Glutamatergic neuron (in vitro differentiated cells): Measurements from ENCODE around the gene SGSM2. TPM values are rescaled to one million over a fixed set of nuclear protein-coding genes. Genes with fewer than 3 reads are reported as not detected.

Experiments used
- DNase-seq: peaks from one replicate; pipeline ENCODE4 v3.0.0; 2022
- H3K27ac Mint-ChIP-seq: one replicate; pipeline ENCODE4 v1.8.0; 2020; ENCODE audit warnings: mild to moderate bottlenecking, mixed read lengths, inconsistent platforms; ENCODE audit not compliant: unreplicated experiment
- H3K27me3 Mint-ChIP-seq: one replicate; pipeline ENCODE4 v1.8.0; 2020; ENCODE audit warnings: mild to moderate bottlenecking, moderate library complexity, mixed read lengths, inconsistent platforms; ENCODE audit not compliant: unreplicated experiment
- H3K36me3 Mint-ChIP-seq: one replicate; pipeline ENCODE4 v1.8.0; 2020; ENCODE audit warnings: mild to moderate bottlenecking, mixed read lengths, inconsistent platforms; ENCODE audit not compliant: unreplicated experiment
- H3K4me1 Mint-ChIP-seq: one replicate; pipeline ENCODE4 v1.8.0; 2020; ENCODE audit warnings: mild to moderate bottlenecking, low read depth, mixed read lengths, inconsistent platforms; ENCODE audit not compliant: unreplicated experiment
- H3K4me3 Mint-ChIP-seq: one replicate; pipeline ENCODE4 v1.8.0; 2020; ENCODE audit warnings: mild to moderate bottlenecking, mixed read lengths, inconsistent platforms; ENCODE audit not compliant: unreplicated experiment
- H3K9me3 Mint-ChIP-seq: one replicate; pipeline ENCODE4 v1.8.0; 2020; ENCODE audit warnings: mild to moderate bottlenecking, moderate library complexity, mixed read lengths, inconsistent platforms; ENCODE audit not compliant: unreplicated experiment
- total RNA-seq: library from RNA; stranded (reverse); fragmentation: NEBNext Ultra II Directional; extraction: Animal tissue kit (Norgen Biotek cat#: 25700); gene quantifications from one replicate; pipeline ENCODE4 v1.2.1, GENCODE V29; 2021; ENCODE audit not compliant: unreplicated experiment
- TF ChIP-seq, protein P1 (sequence below): fragments of 200-600 bp; sonication (generic); IDR thresholded peaks from one replicate; pipeline ENCODE4 v1.5.0; 2021; ENCODE audit not compliant: partially characterized antibody, unreplicated experiment

SGSM2 gene
- total RNA-seq, 1 donor from 2014 or later, result 111 TPM

DNA sequence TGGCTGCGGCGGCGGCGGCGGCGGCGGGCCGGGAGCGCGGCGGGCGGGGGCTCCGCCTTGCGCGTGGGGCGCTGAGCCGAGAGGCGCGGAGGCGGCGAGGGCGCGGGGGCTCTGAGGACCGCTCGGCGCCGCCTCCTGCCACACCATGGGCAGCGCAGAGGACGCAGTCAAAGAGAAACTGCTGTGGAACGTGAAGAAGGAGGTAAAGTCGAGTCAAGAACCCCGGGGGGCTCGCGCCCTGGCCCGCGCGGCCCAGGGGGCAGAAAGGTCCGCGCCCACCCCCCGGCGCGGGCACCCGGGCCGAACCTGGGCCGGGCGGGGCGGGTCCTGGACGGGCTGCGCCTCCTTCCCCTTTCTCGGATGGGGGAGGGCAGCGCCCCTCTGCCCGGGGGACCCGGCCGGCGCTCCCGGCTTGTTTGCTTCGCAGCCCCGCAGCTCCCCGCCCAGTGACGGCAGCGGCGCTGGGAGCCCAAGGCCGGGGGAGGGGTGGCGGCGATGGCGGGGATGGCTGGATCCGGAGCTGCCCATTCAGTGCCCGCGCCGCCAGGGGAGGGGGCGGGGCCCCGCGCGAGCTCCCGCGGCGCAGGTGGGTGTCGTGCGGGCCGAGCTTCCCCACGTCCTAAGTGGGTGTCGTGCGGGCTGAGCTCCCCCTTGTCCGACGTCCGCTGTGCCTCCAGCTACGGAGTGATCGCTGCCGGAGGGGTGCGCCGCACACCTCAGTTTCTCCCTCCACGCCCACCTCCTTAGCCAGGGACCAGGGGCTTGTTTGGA is 428 bp downstream of the SGSM2 start:
- H3K9me3 Mint-ChIP-seq, result peaks cover 7% of the 10 kb centered on the region
- DNase-seq, result peak; percentile 75
- peak overlapping the region; percentile 72 for H3K4me3 Mint-ChIP-seq
- TF ChIP-seq, protein P1, sequence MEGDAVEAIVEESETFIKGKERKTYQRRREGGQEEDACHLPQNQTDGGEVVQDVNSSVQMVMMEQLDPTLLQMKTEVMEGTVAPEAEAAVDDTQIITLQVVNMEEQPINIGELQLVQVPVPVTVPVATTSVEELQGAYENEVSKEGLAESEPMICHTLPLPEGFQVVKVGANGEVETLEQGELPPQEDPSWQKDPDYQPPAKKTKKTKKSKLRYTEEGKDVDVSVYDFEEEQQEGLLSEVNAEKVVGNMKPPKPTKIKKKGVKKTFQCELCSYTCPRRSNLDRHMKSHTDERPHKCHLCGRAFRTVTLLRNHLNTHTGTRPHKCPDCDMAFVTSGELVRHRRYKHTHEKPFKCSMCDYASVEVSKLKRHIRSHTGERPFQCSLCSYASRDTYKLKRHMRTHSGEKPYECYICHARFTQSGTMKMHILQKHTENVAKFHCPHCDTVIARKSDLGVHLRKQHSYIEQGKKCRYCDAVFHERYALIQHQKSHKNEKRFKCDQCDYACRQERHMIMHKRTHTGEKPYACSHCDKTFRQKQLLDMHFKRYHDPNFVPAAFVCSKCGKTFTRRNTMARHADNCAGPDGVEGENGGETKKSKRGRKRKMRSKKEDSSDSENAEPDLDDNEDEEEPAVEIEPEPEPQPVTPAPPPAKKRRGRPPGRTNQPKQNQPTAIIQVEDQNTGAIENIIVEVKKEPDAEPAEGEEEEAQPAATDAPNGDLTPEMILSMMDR, result no peak
- H3K27me3 Mint-ChIP-seq, result peaks cover 4% of the 10 kb centered on the region
- peaks cover 9% of the 10 kb centered on the region for H3K4me1 Mint-ChIP-seq
- no peaks in the 10 kb centered on the region for H3K36me3 Mint-ChIP-seq
- no peak overlapping the region for H3K27ac Mint-ChIP-seq

DNA sequence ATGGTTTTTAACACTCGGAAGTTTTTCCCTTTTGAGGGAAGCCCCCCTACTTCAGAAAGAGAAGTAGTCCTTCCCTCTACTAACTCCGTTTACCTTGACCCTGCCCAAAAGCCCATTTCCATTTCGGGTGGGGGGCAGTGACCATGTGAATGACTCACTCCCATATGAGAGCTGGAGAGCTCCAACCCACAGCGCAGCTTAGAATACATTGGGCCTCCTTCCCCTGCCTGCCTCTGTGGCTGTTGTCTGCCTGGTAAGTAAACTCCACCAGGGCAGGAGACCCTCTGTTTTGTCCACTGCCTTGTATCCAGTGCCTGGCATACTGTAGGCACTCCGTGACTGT is 985 bp downstream of the SGSM2 start:
- Mint-ChIP-seq H3K9me3 (peaks cover 7% of the 10 kb centered on the region), H3K36me3 (no peaks in the 10 kb centered on the region), H3K4me1 (peaks cover 9% of the 10 kb centered on the region), H3K27me3 (peaks cover 4% of the 10 kb centered on the region), H3K4me3 (peak overlapping the region; percentile 72), H3K27ac (peak overlapping the region; percentile 84)
- DNase-seq, result no peak
- TF ChIP-seq, protein P1, result no peak

DNA sequence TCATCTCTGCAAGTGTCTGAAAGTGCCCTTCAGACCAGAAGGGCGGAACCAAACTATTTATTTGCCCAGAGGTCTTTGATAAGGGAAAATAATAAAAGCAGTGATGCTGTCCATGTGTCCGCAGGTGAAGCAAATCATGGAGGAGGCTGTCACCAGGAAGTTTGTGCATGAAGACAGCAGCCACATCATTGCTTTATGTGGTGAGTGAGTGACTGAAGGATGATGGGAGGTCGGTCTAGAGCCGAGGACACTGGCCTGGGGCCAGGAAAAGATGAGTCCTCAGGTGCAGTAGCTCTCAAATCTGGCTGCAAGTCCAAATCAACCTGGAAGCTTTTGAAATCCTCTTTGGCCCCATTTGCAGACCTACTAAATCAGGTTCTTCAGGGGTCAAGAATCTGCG is 6.1 kb downstream of the SGSM2 start:
- no peaks in the 10 kb centered on the region for H3K36me3 Mint-ChIP-seq
- H3K4me1 Mint-ChIP-seq, result peaks cover 10% of the 10 kb centered on the region
- H3K27me3 Mint-ChIP-seq, result no peaks in the 10 kb centered on the region
- no peak overlapping the region for H3K27ac Mint-ChIP-seq
- DNase-seq, result no peak
- TF ChIP-seq, protein P1, result no peak
- H3K4me3 Mint-ChIP-seq, result no peak overlapping the region
- H3K9me3 Mint-ChIP-seq, result peaks cover 4% of the 10 kb centered on the region

DNA sequence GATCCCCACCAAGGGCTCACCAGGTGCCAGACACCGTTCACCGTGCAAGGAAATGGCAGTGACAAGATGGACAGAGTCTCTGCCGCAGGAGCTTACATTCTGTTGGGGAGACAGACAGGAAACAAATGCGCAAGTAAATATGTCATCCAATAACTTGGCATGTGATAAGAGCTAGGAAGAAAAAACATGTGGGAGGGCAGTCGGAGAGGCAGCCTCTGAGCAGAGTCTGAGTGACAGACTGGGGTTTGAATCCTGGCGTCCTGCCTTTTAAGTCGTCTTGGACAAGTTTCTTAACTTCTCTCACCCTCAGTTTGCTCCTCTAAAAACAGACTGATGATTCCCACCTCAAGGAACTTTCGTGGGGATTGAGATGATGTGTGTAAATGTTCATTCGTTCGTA is 7.2 kb downstream of the SGSM2 start:
- no peak overlapping the region for H3K4me3 Mint-ChIP-seq
- H3K27me3 Mint-ChIP-seq, result no peaks in the 10 kb centered on the region
- no peak for DNase-seq
- H3K4me1 Mint-ChIP-seq, result peaks cover 13% of the 10 kb centered on the region
- no peaks in the 10 kb centered on the region for H3K9me3 Mint-ChIP-seq
- no peak overlapping the region for H3K27ac Mint-ChIP-seq
- H3K36me3 Mint-ChIP-seq, result no peaks in the 10 kb centered on the region
- TF ChIP-seq, protein P1, result no peak

DNA sequence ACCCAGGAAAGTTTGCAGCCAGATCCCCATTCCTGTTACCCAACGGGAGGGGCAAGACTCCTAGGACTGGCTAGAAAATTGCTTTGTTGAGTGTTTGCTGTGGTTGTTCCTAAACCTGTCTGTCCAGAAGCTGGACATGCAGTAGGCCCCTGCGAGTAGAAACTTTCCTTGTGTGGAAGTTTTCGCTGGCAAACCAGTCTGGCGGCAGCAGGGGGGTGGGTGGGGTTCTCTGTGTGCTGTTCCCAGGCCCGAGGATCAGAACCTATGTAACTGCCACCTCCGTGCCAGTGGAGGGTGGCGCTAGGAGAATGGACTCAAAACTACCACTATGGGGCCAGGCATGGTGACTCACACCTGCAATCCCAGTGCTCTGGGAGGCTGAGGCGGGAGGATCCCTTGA is 9.2 kb downstream of the SGSM2 start:
- H3K9me3 Mint-ChIP-seq, result no peaks in the 10 kb centered on the region
- DNase-seq, result no peak
- no peak overlapping the region for H3K4me3 Mint-ChIP-seq
- peaks cover 13% of the 10 kb centered on the region for H3K4me1 Mint-ChIP-seq
- H3K27me3 Mint-ChIP-seq, result no peaks in the 10 kb centered on the region
- no peak overlapping the region for H3K27ac Mint-ChIP-seq
- no peaks in the 10 kb centered on the region for H3K36me3 Mint-ChIP-seq
- TF ChIP-seq, protein P1, result no peak
